RWPE2 (cell line): ENCODE data around the gene PGA5.

Experiments
- ATAC-seq: fragments of 200-7000 bp; cut with Tn5 transposase; 3 replicates; pipeline ENCODE4 v1.9.1; 2021; ENCODE audit warnings: low read depth
- DNase-seq: peaks from one replicate; pipeline ENCODE4 v3.0.0-alpha.2; 2020; ENCODE audit warnings: low spot score
- H3K27ac ChIP-seq: fragments of 450-650 bp; 2 replicates; pipeline ENCODE4 v1.5.1; 2017; ENCODE audit warnings: mild to moderate bottlenecking; ENCODE audit not compliant: poor library complexity, severe bottlenecking
- H3K27me3 ChIP-seq: fragments of 250-450 bp; sonication (Bioruptor Pico); 2 replicates; pipeline ENCODE4 v1.5.1; 2021; ENCODE audit warnings: mild to moderate bottlenecking, moderate library complexity; ENCODE audit not compliant: insufficient read depth, poor library complexity, severe bottlenecking
- H3K36me3 ChIP-seq: fragments of 250-450 bp; sonication (Bioruptor Pico); 2 replicates; pipeline ENCODE4 v1.5.1; 2020; ENCODE audit warnings: low read depth, mild to moderate bottlenecking, moderate library complexity
- H3K4me1 ChIP-seq: fragments of 250-450 bp; sonication (Bioruptor Pico); 2 replicates; pipeline ENCODE4 v1.5.1; 2021; ENCODE audit warnings: mild to moderate bottlenecking, moderate library complexity; ENCODE audit not compliant: insufficient read depth, poor library complexity, severe bottlenecking
- H3K4me3 ChIP-seq: fragments of 250-450 bp; sonication (Bioruptor Pico); 2 replicates; pipeline ENCODE4 v1.5.1; 2021; ENCODE audit warnings: mild to moderate bottlenecking, moderate library complexity; ENCODE audit not compliant: severe bottlenecking
- H3K9me3 ChIP-seq: fragments of 250-450 bp; sonication (Bioruptor Pico); 2 replicates; pipeline ENCODE4 v1.5.1; 2021; ENCODE audit warnings: mild to moderate bottlenecking, moderate library complexity; ENCODE audit not compliant: severe bottlenecking
- TF ChIP-seq, protein P1 (sequence below): fragments of 450-650 bp; IDR thresholded peaks from one replicate; pipeline ENCODE4 v1.5.1; 2017; ENCODE audit warnings: mild to moderate bottlenecking, moderate library complexity; ENCODE audit not compliant: poor library complexity, severe bottlenecking

PGA5 gene

DNA sequence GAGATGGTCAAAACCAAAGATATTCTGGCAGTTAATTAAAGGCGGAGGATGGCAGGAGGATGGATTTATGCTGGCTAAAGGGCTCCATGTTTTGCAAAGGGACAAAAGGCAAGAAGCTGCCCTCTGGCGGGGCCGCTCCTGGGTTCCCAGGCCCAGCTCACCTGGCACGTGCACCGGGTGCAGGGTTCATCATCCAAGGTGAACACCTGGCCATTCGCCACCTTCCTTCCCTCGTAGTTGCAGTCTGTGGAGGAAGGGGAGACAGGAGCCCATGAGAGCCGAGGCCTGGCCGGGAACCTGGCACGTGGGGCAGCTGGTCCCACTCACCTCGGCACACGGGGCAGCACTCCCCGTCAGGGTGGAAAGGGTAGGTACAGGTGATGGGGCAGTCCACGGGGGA is 23.8 kb downstream of the PGA5 start:
- Histone ChIP-seq H3K4me3 (no peak overlapping the region), H3K27me3 (no peaks in the 10 kb centered on the region), H3K4me1 (no peaks in the 10 kb centered on the region), H3K36me3 (no peaks in the 10 kb centered on the region), H3K9me3 (no peaks in the 10 kb centered on the region), H3K27ac (no peak overlapping the region)
- TF ChIP-seq, protein P1, sequence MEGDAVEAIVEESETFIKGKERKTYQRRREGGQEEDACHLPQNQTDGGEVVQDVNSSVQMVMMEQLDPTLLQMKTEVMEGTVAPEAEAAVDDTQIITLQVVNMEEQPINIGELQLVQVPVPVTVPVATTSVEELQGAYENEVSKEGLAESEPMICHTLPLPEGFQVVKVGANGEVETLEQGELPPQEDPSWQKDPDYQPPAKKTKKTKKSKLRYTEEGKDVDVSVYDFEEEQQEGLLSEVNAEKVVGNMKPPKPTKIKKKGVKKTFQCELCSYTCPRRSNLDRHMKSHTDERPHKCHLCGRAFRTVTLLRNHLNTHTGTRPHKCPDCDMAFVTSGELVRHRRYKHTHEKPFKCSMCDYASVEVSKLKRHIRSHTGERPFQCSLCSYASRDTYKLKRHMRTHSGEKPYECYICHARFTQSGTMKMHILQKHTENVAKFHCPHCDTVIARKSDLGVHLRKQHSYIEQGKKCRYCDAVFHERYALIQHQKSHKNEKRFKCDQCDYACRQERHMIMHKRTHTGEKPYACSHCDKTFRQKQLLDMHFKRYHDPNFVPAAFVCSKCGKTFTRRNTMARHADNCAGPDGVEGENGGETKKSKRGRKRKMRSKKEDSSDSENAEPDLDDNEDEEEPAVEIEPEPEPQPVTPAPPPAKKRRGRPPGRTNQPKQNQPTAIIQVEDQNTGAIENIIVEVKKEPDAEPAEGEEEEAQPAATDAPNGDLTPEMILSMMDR, result no peak
- DNase-seq (no peak), ATAC-seq (no peak)

DNA sequence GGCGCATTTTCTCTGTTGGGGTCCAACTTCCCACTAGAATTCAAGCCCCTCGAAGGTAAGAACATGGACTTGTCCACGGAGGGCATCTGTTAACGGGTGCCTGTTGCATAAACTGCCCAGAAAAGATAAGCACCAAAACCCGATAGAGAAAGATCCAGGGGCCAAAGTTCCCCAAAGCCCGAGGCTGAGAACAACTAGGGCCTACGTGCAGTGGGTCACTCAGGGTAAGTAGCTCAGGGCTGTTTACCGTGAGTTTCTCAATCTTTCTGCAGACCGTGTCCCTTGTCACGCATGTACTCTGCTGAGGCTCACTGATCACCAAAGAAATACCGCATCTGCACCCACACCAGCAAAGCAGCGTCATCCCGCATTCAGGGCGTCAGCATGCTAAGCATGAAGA is 24.4 kb downstream of the PGA5 start:
- DNase-seq (no peak), ATAC-seq (no peak)
- H3K27ac ChIP-seq, result no peak overlapping the region
- H3K9me3 ChIP-seq, result no peaks in the 10 kb centered on the region
- no peak overlapping the region for H3K4me3 ChIP-seq
- no peaks in the 10 kb centered on the region for H3K27me3 ChIP-seq
- H3K4me1 ChIP-seq, result no peaks in the 10 kb centered on the region
- no peaks in the 10 kb centered on the region for H3K36me3 ChIP-seq
- TF ChIP-seq, protein P1, result no peak

DNA sequence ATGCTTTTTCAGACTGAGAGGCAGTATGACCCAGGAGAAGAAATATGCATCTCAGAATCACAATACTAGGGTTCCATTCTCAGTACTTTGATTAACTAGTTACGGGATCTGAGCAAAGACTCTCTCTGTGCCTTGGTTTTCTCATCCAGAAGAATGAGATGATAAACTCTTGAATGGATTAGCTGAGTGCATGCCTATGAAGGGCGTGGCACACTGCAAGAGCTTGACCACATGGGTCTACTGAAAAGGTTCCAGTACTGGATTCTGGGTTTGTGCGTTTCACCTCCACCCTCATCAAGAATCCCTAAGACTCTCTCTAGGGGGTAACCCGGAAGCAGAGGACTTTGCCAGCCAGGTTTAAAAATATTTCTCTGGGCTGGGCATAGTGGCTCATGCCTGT is 25.6 kb downstream of the PGA5 start:
- H3K9me3 ChIP-seq, result no peaks in the 10 kb centered on the region
- no peak overlapping the region for H3K27ac ChIP-seq
- ATAC-seq, result peak; percentile 65
- H3K4me3 ChIP-seq, result no peak overlapping the region
- H3K4me1 ChIP-seq, result no peaks in the 10 kb centered on the region
- DNase-seq, result no peak
- TF ChIP-seq, protein P1, result no peak
- no peaks in the 10 kb centered on the region for H3K36me3 ChIP-seq
- H3K27me3 ChIP-seq, result no peaks in the 10 kb centered on the region

DNA sequence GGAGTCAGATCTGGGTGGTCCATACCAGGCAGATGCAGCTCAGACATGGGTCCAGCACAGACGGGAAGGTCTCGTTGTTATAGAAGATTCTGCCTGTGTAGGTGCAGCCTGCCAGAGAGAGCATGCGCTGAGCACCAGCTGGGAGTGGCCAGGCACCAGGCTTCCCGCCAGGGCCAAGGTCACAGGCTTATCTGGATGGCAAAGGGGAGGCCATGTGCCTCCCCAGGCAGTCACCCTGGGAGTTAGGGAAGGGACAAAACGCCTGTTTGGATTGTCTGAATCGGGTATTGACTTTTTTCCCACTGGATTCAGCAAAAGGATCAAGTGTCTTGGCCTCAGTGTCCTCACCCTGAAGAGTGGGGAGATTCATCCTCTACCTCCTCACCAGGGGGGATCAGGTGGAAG is 26.5 kb downstream of the PGA5 start:
- no peaks in the 10 kb centered on the region for H3K36me3 ChIP-seq
- H3K4me3 ChIP-seq, result no peak overlapping the region
- DNase-seq (no peak), ATAC-seq (no peak)
- TF ChIP-seq, protein P1, result no peak
- no peak overlapping the region for H3K27ac ChIP-seq
- no peaks in the 10 kb centered on the region for H3K4me1 ChIP-seq
- no peaks in the 10 kb centered on the region for H3K9me3 ChIP-seq
- H3K27me3 ChIP-seq, result no peaks in the 10 kb centered on the region

DNA sequence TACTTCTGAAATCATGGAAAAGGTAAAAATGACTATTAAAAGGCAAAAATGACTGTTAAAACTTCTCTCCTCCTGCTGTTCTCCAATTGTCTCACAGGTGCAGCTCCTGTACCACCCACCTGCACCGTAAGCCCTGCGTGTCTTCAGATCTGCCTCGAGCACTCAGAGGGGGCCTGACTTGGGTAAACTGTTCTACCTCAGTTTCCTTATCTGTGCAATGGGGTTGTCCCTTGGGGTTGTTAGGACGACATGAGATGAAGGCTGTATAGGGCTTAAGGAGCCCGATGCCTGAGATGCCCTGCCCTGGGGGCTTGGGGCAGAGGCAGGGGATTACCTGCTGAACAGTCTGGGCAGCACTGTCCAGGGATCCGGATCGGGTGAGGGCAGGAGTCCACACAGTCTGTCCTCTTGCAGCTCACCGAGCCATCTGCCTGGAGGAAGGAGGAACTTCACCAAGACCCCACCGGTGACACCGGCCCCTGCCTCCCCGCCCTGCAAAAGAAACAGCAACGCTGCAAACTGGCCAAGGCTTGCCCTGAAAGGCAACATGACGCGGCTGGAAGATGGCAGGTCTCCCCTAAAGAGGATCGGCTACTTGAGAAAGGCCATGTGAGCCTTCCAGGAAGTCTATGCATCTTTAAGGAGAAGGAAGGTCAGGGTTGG is 27.7 kb downstream of the PGA5 start:
- TF ChIP-seq, protein P1, result no peak
- H3K27ac ChIP-seq, result no peak overlapping the region
- H3K27me3 ChIP-seq, result no peaks in the 10 kb centered on the region
- ATAC-seq (no peak), DNase-seq (no peak)
- no peaks in the 10 kb centered on the region for H3K9me3 ChIP-seq
- H3K4me3 ChIP-seq, result no peak overlapping the region
- H3K4me1 ChIP-seq, result no peaks in the 10 kb centered on the region
- H3K36me3 ChIP-seq, result no peaks in the 10 kb centered on the region
